H9 (cell line): ENCODE data around the gene SERPINB3. TPM values are rescaled to one million over a fixed set of nuclear protein-coding genes. Genes with fewer than 3 reads are reported as not detected.

ENCODE experiments used
- DNase-seq: peaks from one replicate; pipeline ENCODE4 v3.0.0-alpha.2; 2017
- H2AFZ ChIP-seq: one replicate; pipeline ENCODE4 v1.6.1; 2013; ENCODE audit warnings: mild to moderate bottlenecking, low read length, control low read depth, moderate library complexity
- H2AK5ac ChIP-seq: 2 replicates; pipeline ENCODE4 v1.6.1; 2013; ENCODE audit warnings: low read length, control low read depth, mixed read lengths; ENCODE audit not compliant: insufficient read length
- H2BK120ac ChIP-seq: one replicate; pipeline ENCODE4 v1.6.1; 2013; ENCODE audit warnings: low read depth, mild to moderate bottlenecking, low read length, control low read depth, inconsistent platforms; ENCODE audit not compliant: poor library complexity, severe bottlenecking
- H2BK12ac ChIP-seq: 2 replicates; pipeline ENCODE4 v1.6.1; 2013; ENCODE audit warnings: low read length, control low read depth, mixed read lengths, low read depth; ENCODE audit not compliant: insufficient read length
- H2BK15ac ChIP-seq: 2 replicates; pipeline ENCODE4 v1.6.1; 2013; ENCODE audit warnings: low read depth, low read length, control low read depth
- H2BK20ac ChIP-seq: one replicate; pipeline ENCODE4 v1.6.1; 2013; ENCODE audit warnings: low read depth, mild to moderate bottlenecking, low read length, control low read depth, inconsistent platforms; ENCODE audit not compliant: poor library complexity, severe bottlenecking
- H2BK5ac ChIP-seq: 2 replicates; pipeline ENCODE4 v1.6.1; 2013; ENCODE audit warnings: low read length, control low read depth, mixed read lengths; ENCODE audit not compliant: insufficient read length
- H3K14ac ChIP-seq: 2 replicates; pipeline ENCODE4 v1.6.1; 2013; ENCODE audit warnings: low read length, control low read depth; ENCODE audit not compliant: insufficient read depth
- H3K18ac ChIP-seq: 2 replicates; pipeline ENCODE4 v1.6.1; 2013; ENCODE audit warnings: low read depth, mild to moderate bottlenecking, mixed read lengths, low read length, control low read depth; ENCODE audit not compliant: insufficient read length
- H3K23ac ChIP-seq: 2 replicates; pipeline ENCODE4 v1.6.1; 2013; ENCODE audit warnings: low read length, control low read depth, mixed read lengths, low read depth; ENCODE audit not compliant: insufficient read length
- H3K23me2 ChIP-seq: 2 replicates; pipeline ENCODE4 v1.6.1; 2013; ENCODE audit warnings: low read depth, mild to moderate bottlenecking, mixed read lengths, low read length, control low read depth; ENCODE audit not compliant: insufficient read length, poor library complexity, severe bottlenecking
- H3K27ac ChIP-seq: 2 replicates; pipeline ENCODE4 v1.5.1; 2013; ENCODE audit warnings: low read length, control low read depth, mixed read lengths, low read depth; ENCODE audit not compliant: insufficient read length
- H3K27me3 ChIP-seq: 2 replicates; pipeline ENCODE4 v1.6.1; 2013; ENCODE audit warnings: low read length, control low read depth, inconsistent platforms; ENCODE audit not compliant: insufficient read depth
- H3K4ac ChIP-seq: 2 replicates; pipeline ENCODE4 v1.6.1; 2013; ENCODE audit warnings: low read depth, mild to moderate bottlenecking, control low read depth, inconsistent platforms, low read length, moderate library complexity
- H3K4me1 ChIP-seq: 2 replicates; pipeline ENCODE4 v1.6.1; 2013; ENCODE audit warnings: low read length, control low read depth, inconsistent platforms; ENCODE audit not compliant: insufficient read depth
- H3K4me2 ChIP-seq: 2 replicates; pipeline ENCODE4 v1.6.1; 2013; ENCODE audit warnings: low read length, control low read depth, mixed read lengths; ENCODE audit not compliant: insufficient read length, insufficient read depth
- H3K56ac ChIP-seq: 2 replicates; pipeline ENCODE4 v1.6.1; 2013; ENCODE audit warnings: low read depth, mild to moderate bottlenecking, mixed read lengths, low read length, control low read depth; ENCODE audit not compliant: insufficient read length
- H3K79me1 ChIP-seq: 2 replicates; pipeline ENCODE4 v1.6.1; 2013; ENCODE audit warnings: low read depth, mild to moderate bottlenecking, moderate library complexity, low read length, control low read depth, inconsistent platforms; ENCODE audit not compliant: insufficient read depth, poor library complexity, severe bottlenecking
- H3K79me2 ChIP-seq: 2 replicates; pipeline ENCODE4 v1.6.1; 2013; ENCODE audit warnings: low read length, control low read depth, inconsistent platforms; ENCODE audit not compliant: insufficient read depth
- H3K9ac ChIP-seq: 2 replicates; pipeline ENCODE4 v1.6.1; 2013; ENCODE audit warnings: low read length, control low read depth, mixed read lengths; ENCODE audit not compliant: insufficient read length; ENCODE audit errors: extremely low read depth
- H3K9me3 ChIP-seq: one replicate; pipeline ENCODE4 v1.6.1; 2013; ENCODE audit warnings: low read depth, low read length, inconsistent platforms; ENCODE audit not compliant: control insufficient read depth
- H3T11ph ChIP-seq: one replicate; pipeline ENCODE4 v1.6.1; 2013; ENCODE audit warnings: mild to moderate bottlenecking, low read length, control low read depth, inconsistent platforms
- H4K20me1 ChIP-seq: one replicate; pipeline ENCODE4 v1.6.1; 2013; ENCODE audit not compliant: control insufficient read depth, insufficient read length, insufficient read depth
- H4K5ac ChIP-seq: 2 replicates; pipeline ENCODE4 v1.6.1; 2013; ENCODE audit warnings: low read depth, mild to moderate bottlenecking, mixed read lengths, low read length, control low read depth; ENCODE audit not compliant: insufficient read length
- H4K8ac ChIP-seq: replicated peaks from 2 replicates; pipeline ENCODE4 v1.6.1; 2013; ENCODE audit warnings: low read length, control low read depth, mixed read lengths, low read depth; ENCODE audit not compliant: insufficient read length
- H4K91ac ChIP-seq: 2 replicates; pipeline ENCODE4 v1.6.1; 2013; ENCODE audit warnings: low read depth, mild to moderate bottlenecking, moderate library complexity, mixed read lengths, low read length, control low read depth; ENCODE audit not compliant: insufficient read length
- H3K27ac Mint-ChIP-seq, 3 experiments: 2 replicates in 2 of 3; 3 replicates in 1 of 3; pipeline ENCODE4 v1.8.0; 2020 to 2021; ENCODE audit warnings: mixed read lengths in 3 of 3, mild to moderate bottlenecking in 1 of 3, moderate library complexity in 1 of 3
- H3K27me3 Mint-ChIP-seq: 2 replicates; pipeline ENCODE4 v1.8.0; 2021; ENCODE audit warnings: low read depth, mild to moderate bottlenecking, moderate library complexity, mixed read lengths
- H3K36me3 Mint-ChIP-seq, 3 experiments: 2 replicates in 2 of 3; 3 replicates in 1 of 3; pipeline ENCODE4 v1.8.0; 2020 to 2021; ENCODE audit warnings: low read depth in 3 of 3, mixed read lengths in 3 of 3; ENCODE audit not compliant: insufficient read depth in 1 of 3
- H3K4me1 Mint-ChIP-seq, 2 experiments: 2 replicates each; pipeline ENCODE4 v1.8.0; 2020; ENCODE audit warnings: mixed read lengths in 2 of 2
- H3K4me3 Mint-ChIP-seq, 2 experiments: 2 replicates in 1 of 2; 3 replicates in 1 of 2; pipeline ENCODE4 v1.8.0; 2020 to 2021; ENCODE audit warnings: mild to moderate bottlenecking in 2 of 2, mixed read lengths in 2 of 2, moderate library complexity in 1 of 2
- H3K9me3 Mint-ChIP-seq, 2 experiments: 2 replicates in 1 of 2; 3 replicates in 1 of 2; pipeline ENCODE4 v1.8.0; 2020; ENCODE audit warnings: mild to moderate bottlenecking in 2 of 2, mixed read lengths in 2 of 2, moderate library complexity in 1 of 2
- CTCF ChIP-seq: fragments of 200-600 bp; sonication (generic); conservative IDR thresholded peaks from 3 replicates; pipeline ENCODE4 v1.8.0; 2021; ENCODE audit warnings: antibody characterized with exemption, mild to moderate bottlenecking
- WGBS: extraction: QIAGEN DNeasy Blood & Tissue Kit; methylation state at CpG from one replicate; pipeline ENCODE4 v1.1.7; 2013; ENCODE audit warnings: missing lambda C conversion rate, low lambda C conversion rate, mixed read lengths; ENCODE audit not compliant: insufficient read length; ENCODE audit errors: extremely low coverage; 5-methylcytosine and 5-hydroxymethylcytosine counted together
- total RNA-seq: library from RNA; stranded (reverse); gene quantifications from 2 replicates; pipeline ENCODE4 v1.2.1, GENCODE V29; 2021

The SERPINB3 gene
- total RNA-seq, 1 experiment from 2014 or later = 1.7 TPM

- H3K56ac ChIP-seq = no peak overlapping the region
Observed at GRCh38 chr18:63708650-63709049, 47.0 kb upstream of the SERPINB3 start.

More at GRCh38 chr18:63708650-63709049, 47.0 kb upstream of the SERPINB3 start:
- no peaks in the 10 kb centered on the region for H3K23me2 ChIP-seq
- no peaks in the 10 kb centered on the region for H3K79me1 ChIP-seq
- Mint-ChIP-seq H3K4me3 (no peak overlapping the region), H3K27ac (no peak overlapping the region), H3K36me3 (peaks cover 0 to 4% (median 4%) of the 10 kb centered on the region in 3 experiments; a peak in 3 of 7 replicates), H3K27me3 (no peaks in the 10 kb centered on the region), H3K4me1 (no peaks in the 10 kb centered on the region), H3K9me3 (peaks cover 9 to 12% of the 10 kb centered on the region in 2 experiments)
- H3K4me2 ChIP-seq = no peak overlapping the region
- H3T11ph ChIP-seq = no peak overlapping the region
- H2BK20ac ChIP-seq = no peak overlapping the region
- peaks cover 2% of the 10 kb centered on the region for H3K9me3 ChIP-seq
- no CpG with 5 or more reads among the region's 3 CpGs for WGBS
- H4K20me1 ChIP-seq = no peaks in the 10 kb centered on the region
- H2AFZ ChIP-seq = no peak overlapping the region
- H2AK5ac ChIP-seq = no peak overlapping the region
- no peak overlapping the region for H3K4ac ChIP-seq
- no peaks in the 10 kb centered on the region for H3K79me2 ChIP-seq
- no peak overlapping the region for H2BK12ac ChIP-seq
- H3K14ac ChIP-seq = no peak overlapping the region
- H3K9ac ChIP-seq = no peak overlapping the region
- DNase-seq = no peak
- H3K27me3 ChIP-seq = no peaks in the 10 kb centered on the region
- H2BK15ac ChIP-seq = no peak overlapping the region
- TF ChIP-seq CTCF = no peak
- no peak overlapping the region for H3K18ac ChIP-seq
- H3K4me1 ChIP-seq = no peaks in the 10 kb centered on the region
- H4K5ac ChIP-seq = no peak overlapping the region
- H3K27ac ChIP-seq = no peak overlapping the region
- no peak overlapping the region for H4K91ac ChIP-seq
- no peak overlapping the region for H2BK120ac ChIP-seq
- no peak overlapping the region for H2BK5ac ChIP-seq
- no peak overlapping the region for H3K23ac ChIP-seq
- no peak overlapping the region for H4K8ac ChIP-seq
